ENCODE measurements around the gene FOXN3. TPM values are rescaled to one million over a fixed set of nuclear protein-coding genes. Genes with fewer than 3 reads are reported as not detected.

The FOXN3 gene
- total RNA-seq, 4 donors from 2014 or later, result 129 to 213 (median 163) TPM

- Histone ChIP-seq H3K27me3 (no peaks in the 10 kb centered on the region), H3K36me3 (no peaks in the 10 kb centered on the region), H3K9me3 (peaks cover 0 to 5% (median 0%) of the 10 kb centered on the region in 4 donors), H3K4me1 (no peaks in the 10 kb centered on the region), H3K4me3 (no peak overlapping the region), H3K27ac (no peak overlapping the region)
- DNase-seq, result no peak
- TF ChIP-seq, protein P1, sequence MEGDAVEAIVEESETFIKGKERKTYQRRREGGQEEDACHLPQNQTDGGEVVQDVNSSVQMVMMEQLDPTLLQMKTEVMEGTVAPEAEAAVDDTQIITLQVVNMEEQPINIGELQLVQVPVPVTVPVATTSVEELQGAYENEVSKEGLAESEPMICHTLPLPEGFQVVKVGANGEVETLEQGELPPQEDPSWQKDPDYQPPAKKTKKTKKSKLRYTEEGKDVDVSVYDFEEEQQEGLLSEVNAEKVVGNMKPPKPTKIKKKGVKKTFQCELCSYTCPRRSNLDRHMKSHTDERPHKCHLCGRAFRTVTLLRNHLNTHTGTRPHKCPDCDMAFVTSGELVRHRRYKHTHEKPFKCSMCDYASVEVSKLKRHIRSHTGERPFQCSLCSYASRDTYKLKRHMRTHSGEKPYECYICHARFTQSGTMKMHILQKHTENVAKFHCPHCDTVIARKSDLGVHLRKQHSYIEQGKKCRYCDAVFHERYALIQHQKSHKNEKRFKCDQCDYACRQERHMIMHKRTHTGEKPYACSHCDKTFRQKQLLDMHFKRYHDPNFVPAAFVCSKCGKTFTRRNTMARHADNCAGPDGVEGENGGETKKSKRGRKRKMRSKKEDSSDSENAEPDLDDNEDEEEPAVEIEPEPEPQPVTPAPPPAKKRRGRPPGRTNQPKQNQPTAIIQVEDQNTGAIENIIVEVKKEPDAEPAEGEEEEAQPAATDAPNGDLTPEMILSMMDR (IDR thresholded peaks at IDR 0.05), result no peak
- TF ChIP-seq POLR2A (IDR thresholded peaks at IDR 0.05), result no peak
Observed at GRCh38 chr14:89140326-89140725, 276.7 kb downstream of the FOXN3 start.

DNA sequence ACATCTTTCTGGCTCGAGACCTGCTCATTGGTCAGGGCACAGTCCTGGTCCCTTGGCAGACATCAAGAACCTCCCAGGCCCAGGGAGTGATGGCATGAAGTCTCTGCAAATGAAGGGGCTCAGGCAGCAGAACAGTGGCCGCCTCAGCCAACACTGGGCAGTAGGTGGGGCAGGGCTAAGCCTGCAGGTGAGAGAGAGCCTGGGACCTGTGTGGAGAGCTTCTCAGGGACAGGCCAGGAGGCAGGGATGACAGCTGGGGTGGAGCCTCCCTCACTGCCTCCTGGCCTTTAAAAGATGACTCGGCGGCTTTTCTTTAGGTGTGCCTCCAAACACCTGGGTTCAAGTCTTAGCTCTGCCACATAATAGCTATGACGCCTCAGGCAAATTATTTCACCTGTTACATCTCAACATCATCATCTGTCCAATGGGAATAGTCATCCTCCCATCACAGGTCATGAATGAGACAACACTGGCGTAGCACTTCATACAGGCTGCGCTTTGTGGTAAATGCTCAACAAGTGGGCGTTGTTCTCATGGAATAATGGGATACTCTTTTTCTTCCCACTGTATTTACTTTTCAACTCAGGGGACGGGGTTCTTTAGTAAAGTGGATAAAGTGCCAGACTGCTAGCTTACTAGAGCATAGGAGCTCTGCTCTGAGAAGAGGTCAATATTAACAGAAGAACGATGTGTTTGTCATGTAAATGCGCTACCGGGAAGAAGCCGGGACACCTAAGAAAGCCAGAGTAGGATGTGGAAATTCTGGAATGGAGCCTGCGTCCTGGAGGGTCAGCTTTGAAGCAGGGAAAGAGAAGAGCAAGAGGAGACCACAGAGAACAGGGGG is 277.4 kb downstream of the FOXN3 start:
- Histone ChIP-seq H3K36me3 (no peaks in the 10 kb centered on the region), H3K27ac (no peak overlapping the region), H3K4me1 (no peaks in the 10 kb centered on the region), H3K9me3 (peaks cover 0 to 5% (median 0%) of the 10 kb centered on the region in 4 donors), H3K27me3 (no peaks in the 10 kb centered on the region), H3K4me3 (no peak overlapping the region)
- TF ChIP-seq POLR2A (IDR thresholded peaks at IDR 0.05), result no peak
- TF ChIP-seq, protein P1 (IDR thresholded peaks at IDR 0.05), result no peak
- no peak for DNase-seq

GRCh38 chr14:89138846-89139245 is 278.2 kb downstream of the FOXN3 start:
- DNase-seq, result no peak

DNA sequence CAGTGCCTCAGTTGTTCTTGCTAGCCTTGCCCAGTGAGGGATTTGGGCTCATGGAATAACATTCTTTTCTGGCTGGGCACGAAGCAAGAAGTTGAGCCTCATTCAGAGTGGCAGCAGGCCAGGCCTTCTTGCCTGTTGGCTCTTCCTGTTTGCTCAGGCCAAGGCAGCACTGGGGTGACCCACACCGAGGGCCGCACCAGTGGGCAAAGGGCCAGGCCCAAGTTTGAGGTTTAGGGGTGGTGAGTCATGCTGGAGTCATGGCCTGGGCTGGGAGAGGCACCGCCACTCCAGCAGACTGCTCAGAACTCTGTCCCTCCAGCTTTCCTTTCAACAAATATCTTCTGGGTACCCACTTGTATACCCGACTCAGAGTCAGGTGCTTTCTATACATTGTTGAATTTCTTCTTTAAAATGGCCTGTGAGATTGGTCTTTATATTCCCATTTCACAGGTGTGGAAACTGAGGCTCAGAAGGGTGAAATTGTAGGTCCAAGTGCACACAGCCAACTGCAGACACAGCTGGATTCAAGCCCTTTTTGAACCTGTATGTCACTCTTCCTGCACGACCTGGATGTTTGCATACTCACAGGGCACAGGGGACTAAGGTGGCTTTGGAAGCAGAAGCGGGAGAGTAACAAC is 279.4 kb downstream of the FOXN3 start:
- peaks cover 0 to 5% (median 0%) of the 10 kb centered on the region in 4 donors for H3K9me3 ChIP-seq
- H3K4me3 ChIP-seq, result no peak overlapping the region
- no peak for DNase-seq
- no peaks in the 10 kb centered on the region for H3K36me3 ChIP-seq
- no peak for TF ChIP-seq POLR2A (IDR thresholded peaks at IDR 0.05)
- TF ChIP-seq, protein P1 (IDR thresholded peaks at IDR 0.05), result no peak
- no peaks in the 10 kb centered on the region for H3K4me1 ChIP-seq
- no peaks in the 10 kb centered on the region for H3K27me3 ChIP-seq
- no peak overlapping the region for H3K27ac ChIP-seq

More at GRCh38 chr14:89138846-89139245, 278.2 kb downstream of the FOXN3 start:
- Histone ChIP-seq H3K4me3 (no peak overlapping the region), H3K4me1 (no peaks in the 10 kb centered on the region), H3K9me3 (peaks cover 0 to 5% (median 0%) of the 10 kb centered on the region in 4 donors), H3K27me3 (no peaks in the 10 kb centered on the region), H3K36me3 (no peaks in the 10 kb centered on the region), H3K27ac (no peak overlapping the region)
- no peak for TF ChIP-seq POLR2A (IDR thresholded peaks at IDR 0.05)
- TF ChIP-seq, protein P1 (IDR thresholded peaks at IDR 0.05), result no peak

GRCh38 chr14:89136587-89136986 is 280.4 kb downstream of the FOXN3 start:
- no peak overlapping the region for H3K27ac ChIP-seq
- no peak for TF ChIP-seq POLR2A (IDR thresholded peaks at IDR 0.05)
- TF ChIP-seq, protein P1 (IDR thresholded peaks at IDR 0.05), result no peak
- no peaks in the 10 kb centered on the region for H3K27me3 ChIP-seq
- no peaks in the 10 kb centered on the region for H3K4me1 ChIP-seq
- no peaks in the 10 kb centered on the region for H3K36me3 ChIP-seq
- DNase-seq, result no peak
- no peak overlapping the region for H3K4me3 ChIP-seq
- H3K9me3 ChIP-seq, result peaks cover 0 to 5% (median 0%) of the 10 kb centered on the region in 4 donors
